ENCODE measurements around the gene FRAS1.
A peak's percentile ranks its signal among the peaks of the same experiment; 100 is the strongest.

The FRAS1 gene

GRCh38 chr4:78057600-78058550, 752 bp downstream of the FRAS1 start:
- no peak for TF ChIP-seq CTCF (IDR thresholded peaks at IDR 0.05; ENCODE audit: low read depth, low read length, missing control alignments)

GRCh38 chr4:78058591-78059523, 1.7 kb downstream of the FRAS1 start:
- peak; percentile 12 for DNase-seq (ENCODE audit: extremely low read depth, low read depth)
- peak overlapping the region; percentile 80 for H3K4me3 ChIP-seq (replicated peaks; ENCODE audit: low read depth, low read length)
- no peak for TF ChIP-seq CTCF (IDR thresholded peaks at IDR 0.05; ENCODE audit: low read depth, low read length, missing control alignments)

More at GRCh38 chr4:78057600-78058550, 752 bp downstream of the FRAS1 start:
- peak; percentile 12 for DNase-seq (ENCODE audit: extremely low read depth, low read depth)
- H3K4me3 ChIP-seq (replicated peaks; ENCODE audit: low read depth, low read length) = peak overlapping the region; percentile 80

GRCh38 chr4:78059524-78059889, 2.4 kb downstream of the FRAS1 start:
- peak; percentile 90 for DNase-seq (ENCODE audit: extremely low read depth, low read depth)
- peak; percentile 79 for TF ChIP-seq CTCF (IDR thresholded peaks at IDR 0.05; ENCODE audit: low read depth, low read length, missing control alignments)
- peak overlapping the region; percentile 80 for H3K4me3 ChIP-seq (replicated peaks; ENCODE audit: low read depth, low read length)

GRCh38 chr4:78059938-78060337, 2.8 kb downstream of the FRAS1 start:
- H3K4me3 ChIP-seq (replicated peaks; ENCODE audit: low read depth, low read length) = no peak overlapping the region
- DNase-seq (ENCODE audit: extremely low read depth, low read depth) = no peak
- TF ChIP-seq CTCF (IDR thresholded peaks at IDR 0.05; ENCODE audit: low read depth, low read length, missing control alignments) = no peak

GRCh38 chr4:78061939-78062570, 4.9 kb downstream of the FRAS1 start:
- TF ChIP-seq CTCF (IDR thresholded peaks at IDR 0.05; ENCODE audit: low read depth, low read length, missing control alignments) = no peak
- no peak overlapping the region for H3K4me3 ChIP-seq (replicated peaks; ENCODE audit: low read depth, low read length)
- no peak for DNase-seq (ENCODE audit: extremely low read depth, low read depth)

GRCh38 chr4:78065508-78066192, 8.5 kb downstream of the FRAS1 start:
- no peak for DNase-seq (ENCODE audit: extremely low read depth, low read depth)
- no peak overlapping the region for H3K4me3 ChIP-seq (replicated peaks; ENCODE audit: low read depth, low read length)
- no peak for TF ChIP-seq CTCF (IDR thresholded peaks at IDR 0.05; ENCODE audit: low read depth, low read length, missing control alignments)

Measured in HFF-Myc (cell line).